OCI-LY7 (cell line): ENCODE measurements around the gene CEP164. TPM values are rescaled to one million over a fixed set of nuclear protein-coding genes. Genes with fewer than 3 reads are reported as not detected.

Experiments used
- BruUV-seq: library from RNA; stranded (reverse); fragments of 400-500 nt; replicated peaks from 2 replicates; lab custom pipeline; 2021; lab: Mats Ljungman, UMichigan
- CTCF ChIA-PET: fragments of 300-600 bp; sonication (Branson Sonifier 250); formaldehyde crosslinking; loops from one replicate; lab custom pipeline; 2022; ENCODE audit warnings: antibody characterized with exemption; ENCODE audit not compliant: unreplicated experiment; lab: Charles Lee
- POLR2A ChIA-PET: fragments of 300-600 bp; sonication (Branson Sonifier 250); formaldehyde crosslinking; loops from one replicate; lab custom pipeline; 2022; ENCODE audit warnings: antibody characterized with exemption; lab: Charles Lee
- DNase-seq: peaks from one replicate; pipeline ENCODE4 v3.0.0-alpha.2; 2015; ENCODE audit warnings: low spot score
- H2AFZ ChIP-seq: fragments of 200-600 bp; sonication (generic), shearing (Covaris generic); 2 replicates; pipeline ENCODE4 v1.6.1; 2014; ENCODE audit warnings: mild to moderate bottlenecking, antibody characterized with exemption, low read length, moderate library complexity
- H3K27ac ChIP-seq: fragments of 200-600 bp; sonication (generic); 2 replicates; pipeline ENCODE4 v1.5.1; 2014; ENCODE audit warnings: mixed run types, low read depth, mild to moderate bottlenecking, moderate library complexity, low read length, inconsistent platforms; ENCODE audit not compliant: poor library complexity, severe bottlenecking
- H3K36me3 ChIP-seq: fragments of 200-600 bp; sonication (generic); 2 replicates; pipeline ENCODE4 v1.6.1; 2014; ENCODE audit warnings: mild to moderate bottlenecking, antibody characterized with exemption, low read length, moderate library complexity, mixed read lengths; ENCODE audit not compliant: insufficient read depth
- H3K4me1 ChIP-seq: fragments of 200-600 bp; sonication (generic); 2 replicates; pipeline ENCODE4 v1.5.1; 2014; ENCODE audit warnings: mild to moderate bottlenecking, low read length; ENCODE audit not compliant: insufficient read depth, poor library complexity, severe bottlenecking
- H3K4me2 ChIP-seq: fragments of 200-600 bp; sonication (generic); 2 replicates; pipeline ENCODE4 v1.6.1; 2014; ENCODE audit warnings: mild to moderate bottlenecking, low read length
- H3K4me3 ChIP-seq: fragments of 200-600 bp; sonication (generic); 2 replicates; pipeline ENCODE4 v1.5.1; 2014; ENCODE audit warnings: mild to moderate bottlenecking, low read depth, low read length; ENCODE audit not compliant: poor library complexity, severe bottlenecking
- H3K79me2 ChIP-seq: fragments of 200-600 bp; sonication (generic); 2 replicates; pipeline ENCODE4 v1.6.1; 2016; ENCODE audit warnings: low read depth, mild to moderate bottlenecking, low read length, moderate library complexity, mixed read lengths; ENCODE audit not compliant: insufficient read depth
- H3K9me2 ChIP-seq: fragments of 200-600 bp; sonication (generic); 2 replicates; pipeline ENCODE4 v1.6.1; 2016; ENCODE audit warnings: mild to moderate bottlenecking, low read length, mixed read lengths; ENCODE audit not compliant: insufficient read depth
- H3K9me3 ChIP-seq: fragments of 200-600 bp; sonication (generic); 2 replicates; pipeline ENCODE4 v1.6.1; 2014; ENCODE audit warnings: mild to moderate bottlenecking, mixed run types, low read length, mixed read lengths
- H4K20me1 ChIP-seq: fragments of 200-600 bp; sonication (generic); 2 replicates; pipeline ENCODE4 v1.6.1; 2014; ENCODE audit warnings: mild to moderate bottlenecking, antibody characterized with exemption, low read length, moderate library complexity, mixed read lengths; ENCODE audit not compliant: insufficient read depth
- CTCF ChIP-seq: fragments of 200-600 bp; sonication (generic); conservative IDR thresholded peaks from 2 replicates; pipeline ENCODE4 v1.5.1; 2014; ENCODE audit warnings: mild to moderate bottlenecking, antibody characterized with exemption, low read length, moderate library complexity, mixed read lengths
- EZH2phosphoT487 ChIP-seq: fragments of 200-600 bp; sonication (generic); IDR thresholded peaks from 2 replicates; pipeline ENCODE4 v1.6.1; 2018; ENCODE audit warnings: low read depth, borderline replicate concordance, mild to moderate bottlenecking, mixed run types, antibody characterized with exemption, low read length, moderate library complexity, mixed read lengths
- intact Hi-C: fragments of 100-400 bp; cut with micrococcal nuclease; formaldehyde crosslinking; loops from one replicate; pipeline ENCODE4 v1.10.0; 2022; ENCODE audit not compliant: unreplicated experiment
- total RNA-seq, 2 experiments: library from RNA; depleted of rRNA in 1 of 2; stranded (reverse); fragments of >200 nt in 1 of 2; shearing (Covaris generic) in 1 of 2; gene quantifications; 2 replicates each; pipeline ENCODE4 v1.2.3, GENCODE V29; 2014 to 2022

Gene CEP164
- total RNA-seq, 2 experiments from 2014 or later, result 25.3 to 48.7 TPM

DNA sequence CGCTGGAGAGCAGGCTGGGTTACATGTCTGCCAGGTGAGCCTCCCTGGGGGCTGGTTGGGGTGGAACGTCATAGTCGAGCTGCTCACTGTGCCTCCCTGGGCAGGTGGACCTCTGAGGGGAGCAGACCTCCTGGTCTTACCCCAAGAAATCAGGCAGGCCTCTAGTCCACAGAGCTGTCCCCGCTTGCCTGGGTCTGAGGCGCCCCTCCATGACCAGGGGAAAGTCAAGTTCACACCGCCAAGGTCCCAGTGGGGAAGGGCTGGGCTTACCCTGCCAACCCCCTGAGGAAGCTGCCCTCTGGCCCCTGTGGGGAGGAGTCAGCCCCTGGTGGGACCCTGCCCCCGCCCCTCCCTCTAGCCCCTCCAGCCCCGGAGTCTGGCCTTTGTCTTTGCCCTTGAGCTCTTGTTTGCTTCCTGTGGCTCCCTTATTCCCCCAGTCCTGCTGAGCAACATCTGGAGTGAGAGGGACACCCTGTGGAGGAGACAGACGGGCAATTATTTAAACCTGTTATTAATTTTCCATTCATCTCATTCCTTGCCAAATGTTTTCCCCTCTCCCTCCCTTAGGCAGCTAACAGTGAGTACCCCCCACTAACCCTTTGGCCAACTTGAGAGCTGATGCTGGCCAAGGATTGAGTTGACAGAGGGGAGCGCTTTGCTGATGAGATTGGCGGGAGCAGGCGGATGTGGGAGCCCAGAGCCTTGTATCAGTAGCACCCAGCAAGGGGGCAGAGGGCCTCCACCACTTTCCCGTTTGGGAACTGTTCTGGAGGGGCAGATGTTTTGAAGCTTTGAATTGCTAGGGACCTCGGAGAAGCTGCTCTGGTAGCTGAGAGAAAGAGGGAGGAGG lies 83.4 kb downstream of the CEP164 start:
- CTCF ChIA-PET, result no interaction called here
- H3K4me3 ChIP-seq, result no peak overlapping the region
- H3K9me3 ChIP-seq, result no peaks in the 10 kb centered on the region
- H4K20me1 ChIP-seq, result no peaks in the 10 kb centered on the region
- H3K36me3 ChIP-seq, result peaks cover 18% of the 10 kb centered on the region
- H3K4me2 ChIP-seq, result no peak overlapping the region
- POLR2A ChIA-PET, result no interaction called here
- no peak overlapping the region for H3K27ac ChIP-seq
- intact Hi-C loops, result no loop called here
- H3K9me2 ChIP-seq, result no peaks in the 10 kb centered on the region
- H3K4me1 ChIP-seq, result no peaks in the 10 kb centered on the region
- H2AFZ ChIP-seq, result no peak overlapping the region
- no TSS peak for BruUV-seq
- H3K79me2 ChIP-seq, result no peaks in the 10 kb centered on the region
- no peak for TF ChIP-seq CTCF
- no peak for TF ChIP-seq EZH2phosphoT487
- no peak for DNase-seq

GRCh38 chr11:117411736-117412135 lies 84.1 kb downstream of the CEP164 start:
- no TSS peak for BruUV-seq
- H3K9me3 ChIP-seq, result no peaks in the 10 kb centered on the region
- POLR2A ChIA-PET, result no interaction called here
- H3K79me2 ChIP-seq, result no peaks in the 10 kb centered on the region
- no peak overlapping the region for H3K4me2 ChIP-seq
- H4K20me1 ChIP-seq, result no peaks in the 10 kb centered on the region
- DNase-seq, result no peak
- CTCF ChIA-PET, result no interaction called here
- H3K36me3 ChIP-seq, result peaks cover 14% of the 10 kb centered on the region; the same call in 1 of the 2 replicates
- TF ChIP-seq CTCF, result no peak
- TF ChIP-seq EZH2phosphoT487, result no peak
- no peaks in the 10 kb centered on the region for H3K4me1 ChIP-seq
- H2AFZ ChIP-seq, result no peak overlapping the region
- no peak overlapping the region for H3K27ac ChIP-seq
- H3K4me3 ChIP-seq, result no peak overlapping the region
- intact Hi-C loops, result no loop called here
- no peaks in the 10 kb centered on the region for H3K9me2 ChIP-seq

GRCh38 chr11:117412176-117412575 lies 84.5 kb downstream of the CEP164 start:
- H3K79me2 ChIP-seq, result no peaks in the 10 kb centered on the region
- BruUV-seq, result no TSS peak
- H3K4me1 ChIP-seq, result no peaks in the 10 kb centered on the region
- H3K9me2 ChIP-seq, result no peaks in the 10 kb centered on the region
- DNase-seq, result no peak
- no peak for TF ChIP-seq CTCF
- no peak for TF ChIP-seq EZH2phosphoT487
- no peak overlapping the region for H3K4me3 ChIP-seq
- intact Hi-C loops, result no loop called here
- H2AFZ ChIP-seq, result no peak overlapping the region
- H3K27ac ChIP-seq, result no peak overlapping the region
- POLR2A ChIA-PET, result interaction anchor here (0.6 kb wide), 1 partner anchor 64 kb away, joined by 3 read pairs; no protein-coding TSS in a partner anchor
- H3K36me3 ChIP-seq, result peaks cover 14% of the 10 kb centered on the region; the same call in 1 of the 2 replicates
- H3K4me2 ChIP-seq, result no peak overlapping the region
- H4K20me1 ChIP-seq, result no peaks in the 10 kb centered on the region
- H3K9me3 ChIP-seq, result no peaks in the 10 kb centered on the region
- CTCF ChIA-PET, result no interaction called here
